Measurements from ENCODE around the gene OSBPL2. TPM values are rescaled to one million over a fixed set of nuclear protein-coding genes. Genes with fewer than 3 reads are reported as not detected.

OSBPL2 gene
- total and polyA plus RNA-seq, 7 donors: 9.6 to 30.9 (median 22.8) TPM

DNA sequence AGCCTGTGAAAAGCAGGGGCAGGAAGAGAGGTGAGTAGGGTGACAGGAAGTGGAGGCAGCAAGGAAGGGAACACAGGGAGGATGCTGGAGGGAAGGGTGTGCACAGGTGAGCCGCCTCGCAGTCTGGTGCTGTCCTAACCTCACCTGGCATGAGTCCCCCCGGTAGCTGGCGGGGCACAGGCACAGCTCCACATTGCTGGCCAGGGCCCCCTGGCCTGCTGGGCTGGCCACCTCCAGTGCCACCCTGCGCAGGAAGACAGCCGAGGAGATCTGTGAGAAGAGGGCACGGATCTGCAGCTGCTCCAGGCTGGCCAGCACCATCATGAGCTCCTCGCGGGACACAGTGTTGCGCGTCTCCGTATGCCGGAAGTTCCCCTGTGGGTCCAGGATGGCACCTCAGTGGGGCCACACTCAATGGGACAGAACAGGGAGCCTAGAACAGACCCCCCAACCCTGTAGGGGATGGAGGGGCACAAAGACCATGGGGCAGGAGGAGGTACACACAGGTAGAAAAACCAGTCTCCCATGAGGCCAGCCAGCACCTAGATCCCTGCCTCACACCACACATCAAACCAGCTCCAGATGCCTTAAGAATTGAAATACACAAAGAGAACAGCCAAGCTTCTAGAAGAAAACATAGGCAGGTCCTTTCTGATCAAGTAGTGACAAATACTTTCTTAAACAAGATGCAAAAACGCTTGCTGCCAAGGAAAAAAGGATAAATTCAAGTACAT, 87.0 kb downstream of the OSBPL2 start:
- peak in 1 of 2 donors; percentile 4 for DNase-seq
- Histone ChIP-seq H3K9me3 (no peaks in the 10 kb centered on the region), H3K27ac (no peak overlapping the region), H3K4me3 (no peak overlapping the region), H3K36me3 (ENCODE audit: insufficient read depth in 1 of 2, low read depth in 1 of 2) (peaks cover 0 to 73% of the 10 kb centered on the region in 2 donors), H3K27me3 (ENCODE audit: insufficient read depth in 3 of 3, low read length in 2 of 3) (no peaks in the 10 kb centered on the region), H3K4me1 (no peaks in the 10 kb centered on the region)
- TF ChIP-seq, protein P1, sequence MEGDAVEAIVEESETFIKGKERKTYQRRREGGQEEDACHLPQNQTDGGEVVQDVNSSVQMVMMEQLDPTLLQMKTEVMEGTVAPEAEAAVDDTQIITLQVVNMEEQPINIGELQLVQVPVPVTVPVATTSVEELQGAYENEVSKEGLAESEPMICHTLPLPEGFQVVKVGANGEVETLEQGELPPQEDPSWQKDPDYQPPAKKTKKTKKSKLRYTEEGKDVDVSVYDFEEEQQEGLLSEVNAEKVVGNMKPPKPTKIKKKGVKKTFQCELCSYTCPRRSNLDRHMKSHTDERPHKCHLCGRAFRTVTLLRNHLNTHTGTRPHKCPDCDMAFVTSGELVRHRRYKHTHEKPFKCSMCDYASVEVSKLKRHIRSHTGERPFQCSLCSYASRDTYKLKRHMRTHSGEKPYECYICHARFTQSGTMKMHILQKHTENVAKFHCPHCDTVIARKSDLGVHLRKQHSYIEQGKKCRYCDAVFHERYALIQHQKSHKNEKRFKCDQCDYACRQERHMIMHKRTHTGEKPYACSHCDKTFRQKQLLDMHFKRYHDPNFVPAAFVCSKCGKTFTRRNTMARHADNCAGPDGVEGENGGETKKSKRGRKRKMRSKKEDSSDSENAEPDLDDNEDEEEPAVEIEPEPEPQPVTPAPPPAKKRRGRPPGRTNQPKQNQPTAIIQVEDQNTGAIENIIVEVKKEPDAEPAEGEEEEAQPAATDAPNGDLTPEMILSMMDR (IDR thresholded peaks at IDR 0.05): no peak
- 88 to 91% (median 89%) methylated on average over 8 to 14 of the region's 14 CpGs for WGBS, 3 donors
- ATAC-seq: no peak
- intact Hi-C loops (cut with DNase I): no loop called here

DNA sequence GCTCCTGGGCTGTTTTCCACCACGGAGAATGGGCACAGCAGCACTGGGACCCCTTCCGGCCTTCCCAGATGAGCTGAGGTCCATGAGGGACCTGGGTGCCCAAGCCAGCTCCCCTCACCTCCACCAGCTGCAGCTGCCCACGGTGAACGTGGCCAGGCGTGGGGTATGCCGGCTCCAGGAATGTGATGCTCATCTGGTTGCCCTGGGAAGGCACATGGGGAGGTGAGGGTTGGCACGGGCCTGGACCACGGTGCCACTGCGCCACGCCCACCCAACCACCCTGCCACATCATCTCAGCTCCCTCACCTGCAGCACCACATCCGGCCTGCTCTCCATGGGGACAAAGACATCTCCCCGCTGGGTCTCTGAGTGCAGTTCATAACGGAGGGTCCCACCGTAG, 88.2 kb downstream of the OSBPL2 start:
- TF ChIP-seq, protein P1 (IDR thresholded peaks at IDR 0.05): no peak
- H3K36me3 ChIP-seq (ENCODE audit: insufficient read depth in 1 of 2, low read depth in 1 of 2): peaks cover 0 to 76% of the 10 kb centered on the region in 2 donors
- no peak overlapping the region for H3K4me3 ChIP-seq
- H3K9me3 ChIP-seq: no peaks in the 10 kb centered on the region
- 91 to 93% (median 93%) methylated on average over 12 to 14 of the region's 14 CpGs for WGBS, 3 donors
- intact Hi-C loops (cut with DNase I): no loop called here
- no peaks in the 10 kb centered on the region for H3K27me3 ChIP-seq (ENCODE audit: insufficient read depth in 3 of 3, low read length in 2 of 3)
- H3K4me1 ChIP-seq: no peaks in the 10 kb centered on the region
- DNase-seq (no peak), ATAC-seq (no peak)
- no peak overlapping the region for H3K27ac ChIP-seq

DNA sequence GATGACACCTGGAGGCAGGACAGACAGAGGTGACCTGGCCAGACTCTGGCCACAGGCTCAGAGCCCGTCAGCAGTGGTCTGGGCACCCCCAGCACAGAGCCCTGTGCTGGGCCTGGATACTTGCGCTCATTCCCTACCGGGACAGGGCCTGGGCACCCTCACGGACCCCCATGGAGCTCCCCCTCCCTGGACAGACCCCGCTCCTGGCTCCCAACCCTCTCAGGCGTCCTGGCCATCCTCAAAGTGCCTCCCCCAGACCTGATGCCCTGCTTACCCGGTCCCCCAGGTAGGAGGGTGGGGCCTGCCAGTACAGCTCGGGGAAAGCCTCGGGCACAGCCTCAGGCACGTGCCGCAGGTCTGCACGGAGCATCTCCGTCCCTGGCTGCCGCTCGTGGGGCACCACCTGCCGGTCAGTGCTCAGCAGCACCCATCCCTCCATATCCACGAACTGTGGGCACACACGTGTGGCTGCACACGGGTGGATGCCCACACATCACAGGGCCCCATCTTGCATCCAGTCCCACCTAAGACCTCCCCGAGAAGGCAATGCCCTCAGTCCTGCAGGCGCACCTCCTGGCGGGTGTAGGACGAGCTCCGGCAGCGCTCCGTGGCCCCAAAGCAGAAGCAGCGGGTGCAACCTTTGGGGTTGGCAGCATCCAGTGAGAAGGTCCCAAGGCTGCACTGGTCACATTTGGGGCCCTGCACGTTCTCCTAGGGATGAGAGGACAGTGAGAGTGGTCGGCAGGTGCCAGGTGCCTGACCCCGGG, 88.8 kb downstream of the OSBPL2 start:
- DNase-seq: peak in 1 of 2 donors; percentile 9
- H3K27me3 ChIP-seq (ENCODE audit: insufficient read depth in 3 of 3, low read length in 2 of 3): no peaks in the 10 kb centered on the region
- intact Hi-C loops (cut with DNase I): no loop called here
- peaks cover 0 to 82% of the 10 kb centered on the region in 2 donors for H3K36me3 ChIP-seq (ENCODE audit: insufficient read depth in 1 of 2, low read depth in 1 of 2)
- WGBS, 3 donors: 87% methylated on average over 30 of the region's 30 CpGs
- H3K4me1 ChIP-seq: no peaks in the 10 kb centered on the region
- H3K9me3 ChIP-seq: no peaks in the 10 kb centered on the region
- TF ChIP-seq, protein P1 (IDR thresholded peaks at IDR 0.05): no peak
- no peak overlapping the region for H3K27ac ChIP-seq
- no peak for ATAC-seq
- no peak overlapping the region for H3K4me3 ChIP-seq

DNA sequence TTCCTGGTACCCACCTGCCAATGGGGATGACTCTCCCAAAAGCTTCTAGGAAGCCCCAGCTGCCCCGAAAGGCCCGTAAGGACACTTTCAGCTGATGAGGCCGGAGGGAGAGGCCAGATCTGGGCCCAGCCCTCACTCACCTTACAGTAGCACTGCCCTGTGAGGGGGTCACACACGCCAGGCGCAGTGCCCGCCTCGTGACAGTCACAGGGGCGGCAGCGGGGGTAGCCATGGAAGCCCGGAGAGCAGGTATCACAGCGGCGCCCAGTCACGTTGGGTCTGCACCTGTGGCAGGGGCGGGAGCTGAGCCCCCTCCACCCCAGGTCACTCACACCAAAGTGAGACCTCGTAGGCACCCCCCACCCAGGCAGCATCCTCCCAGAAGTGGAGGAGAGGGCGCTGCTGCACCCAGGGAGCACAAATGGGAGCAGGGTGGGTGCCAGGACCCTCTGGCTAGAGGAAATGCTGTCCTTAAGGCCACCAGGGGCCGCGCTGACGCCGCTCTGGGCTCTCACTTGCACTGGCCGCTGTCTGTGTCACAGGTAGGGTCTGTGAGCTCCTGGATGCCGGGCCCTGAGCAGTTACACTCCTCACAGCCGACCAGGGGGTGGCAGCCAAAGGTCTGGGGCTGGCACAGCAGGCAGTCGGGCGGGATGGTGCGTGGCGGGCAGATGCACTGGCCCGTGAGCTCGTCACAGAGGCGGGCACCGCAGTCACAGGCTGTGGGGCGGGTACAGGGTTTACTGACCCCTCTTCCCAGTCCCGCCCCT, 89.6 kb downstream of the OSBPL2 start:
- 89 to 91% (median 91%) methylated on average over 33 of the region's 33 CpGs for WGBS, 3 donors
- H3K36me3 ChIP-seq (ENCODE audit: insufficient read depth in 1 of 2, low read depth in 1 of 2): peaks cover 0 to 89% of the 10 kb centered on the region in 2 donors
- no peaks in the 10 kb centered on the region for H3K4me1 ChIP-seq
- no peaks in the 10 kb centered on the region for H3K9me3 ChIP-seq
- no peak overlapping the region for H3K27ac ChIP-seq
- intact Hi-C loops (cut with DNase I): no loop called here
- TF ChIP-seq, protein P1 (IDR thresholded peaks at IDR 0.05): no peak
- ATAC-seq (peak in 1 of 4 donors; percentile 33), DNase-seq (peak in 1 of 2 donors; percentile 13)
- H3K27me3 ChIP-seq (ENCODE audit: insufficient read depth in 3 of 3, low read length in 2 of 3): no peaks in the 10 kb centered on the region
- no peak overlapping the region for H3K4me3 ChIP-seq

Data from psoas muscle (tissue), 8 donors.